ENCODE measurements around the gene ABLIM1.

ABLIM1 gene

DNA sequence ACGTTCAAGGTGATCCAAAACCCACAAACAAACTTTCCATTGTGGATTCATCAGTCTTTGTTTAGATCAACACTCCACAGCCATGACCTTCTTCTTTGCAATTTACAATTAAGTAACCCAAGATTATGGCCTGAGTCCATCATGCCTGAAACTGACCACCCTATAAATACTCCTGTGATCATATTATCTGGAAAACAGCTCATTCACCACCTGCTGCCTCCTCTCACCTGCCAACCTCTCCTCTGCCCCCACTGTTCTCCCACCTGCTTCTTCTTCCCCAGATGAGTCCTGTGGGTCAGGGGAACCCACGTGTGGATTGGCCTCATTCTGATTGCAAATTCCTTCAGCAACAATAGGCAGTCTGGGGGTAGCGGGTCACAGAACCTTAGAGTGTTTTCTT, 81.4 kb downstream of the ABLIM1 start:
- DNase-seq (ENCODE audit: low read depth): no peak

- no peak for DNase-seq (ENCODE audit: low read depth)
Observed at GRCh38 chr10:114576132-114576487, 82.0 kb downstream of the ABLIM1 start.

GRCh38 chr10:114575417-114576131, 82.5 kb downstream of the ABLIM1 start:
- no peak for DNase-seq (ENCODE audit: low read depth)

- no peak for DNase-seq (ENCODE audit: low read depth)
Observed at GRCh38 chr10:114573330-114574045, 84.6 kb downstream of the ABLIM1 start.

- no peak for DNase-seq (ENCODE audit: low read depth)
Observed at GRCh38 chr10:114571316-114571999, 86.6 kb downstream of the ABLIM1 start.

- DNase-seq (ENCODE audit: low read depth): no peak
Observed at GRCh38 chr10:114566064-114566463, 92.0 kb downstream of the ABLIM1 start.

DNA sequence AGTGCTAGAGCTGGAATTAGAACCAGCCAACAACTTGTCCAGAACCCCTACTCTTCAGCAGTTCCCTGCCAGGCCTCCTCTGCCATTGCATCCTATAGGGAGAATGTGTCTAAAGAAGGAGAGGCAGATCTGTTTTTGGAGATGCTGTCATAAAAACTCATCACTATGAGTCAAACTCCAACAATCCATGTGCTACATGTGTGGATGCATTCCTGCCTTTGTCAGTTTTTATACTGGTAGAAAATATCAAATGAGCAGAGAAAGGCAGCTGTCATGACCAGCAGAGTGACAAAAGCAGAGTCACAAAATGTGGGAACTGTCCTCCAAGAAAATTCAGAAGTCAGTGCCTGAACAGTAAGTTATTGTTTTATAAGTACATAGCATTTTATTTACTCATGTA, 93.0 kb downstream of the ABLIM1 start:
- DNase-seq (ENCODE audit: low read depth): no peak

DNA sequence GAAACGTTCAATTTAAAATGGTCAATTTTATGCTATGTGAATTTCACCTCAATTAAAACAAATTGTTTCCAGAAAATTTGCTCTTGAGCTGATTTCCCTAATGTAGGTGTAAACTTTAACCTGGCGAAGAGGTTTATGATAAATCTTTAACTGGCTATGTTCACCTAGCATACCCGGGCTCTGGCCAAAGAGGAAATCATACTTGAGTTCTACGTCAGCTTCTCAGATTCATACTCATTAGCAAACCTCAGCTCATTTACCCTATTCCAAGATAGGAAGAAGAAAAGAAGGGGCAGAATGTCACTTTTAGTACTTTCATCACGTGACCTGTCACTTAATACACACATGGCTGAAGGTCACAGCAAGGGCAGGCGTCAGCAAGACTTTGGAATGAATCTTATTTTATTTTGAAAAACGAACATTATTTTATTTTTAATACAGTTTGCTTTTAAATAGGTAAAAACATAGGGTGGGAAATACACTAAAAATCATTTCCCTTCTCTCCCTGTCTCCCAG, 97.0 kb downstream of the ABLIM1 start:
- no peak for DNase-seq (ENCODE audit: low read depth)

DNA sequence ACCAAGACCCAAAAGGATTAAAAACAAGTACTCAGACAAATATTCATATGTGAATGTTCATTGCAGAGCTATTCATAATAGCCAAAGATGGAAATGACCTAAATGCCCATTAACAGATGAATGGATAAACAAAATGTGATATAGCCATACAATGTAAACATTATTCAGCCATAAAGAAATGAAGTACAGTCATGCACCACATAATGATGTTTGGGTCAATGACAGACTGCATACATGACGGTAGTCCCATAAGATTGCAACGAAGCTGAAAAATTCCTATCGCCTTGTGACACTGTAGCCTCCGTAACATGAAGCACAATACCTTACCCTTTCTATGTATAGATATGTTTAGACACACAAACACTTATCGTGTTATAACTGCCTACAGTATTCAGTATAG, 97.9 kb downstream of the ABLIM1 start:
- DNase-seq (ENCODE audit: low read depth): no peak

DNA sequence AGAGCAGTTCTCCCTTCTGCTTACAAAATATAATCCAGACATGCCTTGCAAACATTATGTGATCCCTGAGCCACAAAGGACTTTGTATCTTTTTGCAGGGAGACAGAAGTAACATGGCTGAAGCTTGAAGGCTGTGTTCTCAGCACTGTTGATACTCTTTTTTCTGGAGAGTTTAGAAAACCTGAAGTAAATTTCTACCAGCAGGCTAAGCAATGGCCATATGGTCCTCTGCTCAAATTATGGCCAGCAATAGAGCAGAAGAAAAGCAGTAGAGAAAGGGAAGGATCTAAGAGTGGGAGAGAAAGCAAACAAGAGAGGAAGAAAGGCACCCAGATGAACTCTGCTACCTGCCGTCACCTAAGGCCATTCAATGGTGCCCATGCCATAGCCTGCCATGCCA, 98.4 kb downstream of the ABLIM1 start:
- no peak for DNase-seq (ENCODE audit: low read depth)

DNA sequence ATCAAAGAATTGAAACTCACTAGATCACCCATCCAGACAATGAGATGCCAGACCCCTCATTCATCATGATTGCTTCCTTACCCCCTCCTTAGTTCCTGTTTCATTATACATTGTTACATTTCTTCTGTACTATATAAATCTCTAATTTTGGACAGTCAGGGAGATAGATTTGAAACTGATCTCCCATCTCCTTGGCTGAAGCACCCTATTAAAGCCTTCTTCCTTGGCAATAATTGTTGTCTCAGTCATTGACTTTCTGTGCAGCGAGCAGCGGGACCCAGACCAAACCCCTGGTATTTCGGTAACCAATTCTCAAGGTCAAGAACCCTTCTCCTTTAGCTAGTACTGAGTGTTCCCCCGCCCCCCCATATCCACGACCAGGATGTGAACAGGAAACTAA, 100.2 kb downstream of the ABLIM1 start:
- no peak for DNase-seq (ENCODE audit: low read depth)

DNA sequence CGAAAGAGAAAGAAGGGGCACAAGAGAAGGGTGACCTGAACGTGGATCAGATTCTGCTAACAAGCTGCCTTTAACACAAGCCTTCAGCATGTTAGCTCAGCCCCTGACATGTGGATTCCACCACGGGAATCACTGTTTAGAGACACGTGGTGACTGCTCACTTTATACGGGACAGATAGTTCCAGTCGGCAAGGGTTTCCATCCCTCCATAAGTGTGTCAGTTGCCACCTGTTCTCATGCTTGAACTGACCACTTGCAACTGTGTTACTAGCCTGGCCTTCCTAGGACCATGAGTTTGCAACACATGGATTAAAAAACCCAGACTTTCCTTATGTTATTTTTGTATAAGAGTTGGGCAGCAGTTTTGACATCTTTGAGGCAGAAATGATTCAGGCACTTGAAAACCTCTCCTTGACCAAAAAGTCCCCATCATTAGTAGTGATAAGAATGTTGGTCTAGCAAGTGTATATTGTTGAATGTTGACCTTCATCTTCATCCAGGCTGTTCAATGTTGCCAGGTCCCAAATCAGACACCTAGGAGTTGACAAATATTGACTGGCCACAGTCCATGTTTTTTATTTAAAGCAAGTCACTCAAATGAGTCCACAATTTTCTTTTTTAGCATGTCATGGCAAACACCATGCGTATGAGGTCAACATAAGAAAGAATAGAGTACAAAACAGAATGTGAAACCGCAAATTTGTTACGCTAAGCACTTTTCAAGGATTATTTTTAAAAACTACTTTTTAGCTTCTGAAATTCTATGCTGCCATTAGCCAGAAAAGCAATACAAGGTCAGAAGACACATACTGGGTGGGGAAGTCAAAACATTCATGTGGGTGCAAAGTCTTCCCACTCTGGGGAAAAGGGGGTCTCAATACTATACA, 101.6 kb downstream of the ABLIM1 start:
- DNase-seq (ENCODE audit: low read depth): no peak

- no peak for DNase-seq (ENCODE audit: low read depth)
Observed at GRCh38 chr10:114553436-114553835, 104.6 kb downstream of the ABLIM1 start.

DNA sequence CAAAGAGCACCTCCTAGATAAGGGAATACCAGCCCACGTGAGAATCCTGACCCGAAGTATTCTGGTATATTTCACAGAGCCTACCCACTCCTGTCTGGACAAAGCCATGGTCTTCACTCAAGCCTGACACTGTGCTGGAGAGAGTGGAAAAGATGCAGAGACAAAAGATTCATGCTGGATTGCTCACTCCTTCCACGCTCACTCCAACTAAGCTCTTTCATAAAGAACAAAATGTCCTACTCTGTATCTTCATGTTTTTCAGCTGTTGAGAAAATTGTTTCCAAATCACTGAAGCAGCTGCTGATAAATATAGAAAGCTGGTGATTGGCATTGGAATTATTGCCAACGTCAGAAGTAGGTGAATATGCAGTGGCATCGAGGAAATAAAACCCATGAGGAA, 106.0 kb downstream of the ABLIM1 start:
- no peak for DNase-seq (ENCODE audit: low read depth)

GRCh38 chr10:114551636-114551972, 106.5 kb downstream of the ABLIM1 start:
- DNase-seq (ENCODE audit: low read depth): no peak

GRCh38 chr10:114550756-114551635, 107.1 kb downstream of the ABLIM1 start:
- DNase-seq (ENCODE audit: low read depth): peak; percentile 10

GRCh38 chr10:114548662-114549061, 109.4 kb downstream of the ABLIM1 start:
- peak; percentile 23 for DNase-seq (ENCODE audit: low read depth)

- no peak for DNase-seq (ENCODE audit: low read depth)
Observed at GRCh38 chr10:114547514-114547913, 110.6 kb downstream of the ABLIM1 start.

GRCh38 chr10:114547056-114547455, 111.0 kb downstream of the ABLIM1 start:
- no peak for DNase-seq (ENCODE audit: low read depth)

GRCh38 chr10:114545819-114546218, 112.3 kb downstream of the ABLIM1 start:
- no peak for DNase-seq (ENCODE audit: low read depth)

GRCh38 chr10:114545071-114545470, 113.0 kb downstream of the ABLIM1 start:
- no peak for DNase-seq (ENCODE audit: low read depth)

Measured in fibroblast of gingiva (primary cell).